Prostate gland (tissue), 2 donors: ENCODE results near the gene COX11.

ENCODE experiments used
- POLR2AphosphoS5 ChIP-seq: sonication (generic); formaldehyde crosslinking; IDR thresholded peaks from one replicate; pipeline ENCODE4 v1.6.1; 2017; ENCODE audit warnings: antibody characterized with exemption
- TF ChIP-seq, protein P1 (sequence below), 4 experiments: fragments of 200-600 bp in 2 of 4; fragments of 450-650 bp in 2 of 4; sonication (generic) in 2 of 4; IDR thresholded peaks; 1 replicate in 3 of 4; 2 replicates in 1 of 4; pipeline ENCODE4 v1.5.1; 2016 to 2019; ENCODE audit warnings: antibody characterized with exemption in 4 of 4, mild to moderate bottlenecking in 2 of 4, moderate library complexity in 2 of 4

DNA sequence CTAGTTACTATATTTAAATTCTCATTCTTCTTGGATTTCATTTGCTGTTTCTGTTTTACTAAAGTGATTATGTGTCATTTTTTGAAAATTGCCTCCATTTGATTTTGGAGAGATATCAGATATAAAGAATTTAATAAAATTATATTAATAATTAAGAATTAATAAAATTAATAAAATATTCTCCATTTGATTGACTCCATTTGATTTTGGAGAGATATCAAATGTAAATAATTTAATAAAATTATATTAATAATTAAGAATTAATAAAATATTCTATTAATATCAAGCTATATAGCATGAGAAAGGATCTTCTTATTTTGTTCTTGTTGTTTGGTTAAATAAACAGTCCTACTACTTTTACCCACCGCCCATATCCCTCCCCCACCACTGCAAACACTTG is 23.1 kb upstream of the COX11 start:
- no peak for TF ChIP-seq POLR2AphosphoS5
- TF ChIP-seq, protein P1, sequence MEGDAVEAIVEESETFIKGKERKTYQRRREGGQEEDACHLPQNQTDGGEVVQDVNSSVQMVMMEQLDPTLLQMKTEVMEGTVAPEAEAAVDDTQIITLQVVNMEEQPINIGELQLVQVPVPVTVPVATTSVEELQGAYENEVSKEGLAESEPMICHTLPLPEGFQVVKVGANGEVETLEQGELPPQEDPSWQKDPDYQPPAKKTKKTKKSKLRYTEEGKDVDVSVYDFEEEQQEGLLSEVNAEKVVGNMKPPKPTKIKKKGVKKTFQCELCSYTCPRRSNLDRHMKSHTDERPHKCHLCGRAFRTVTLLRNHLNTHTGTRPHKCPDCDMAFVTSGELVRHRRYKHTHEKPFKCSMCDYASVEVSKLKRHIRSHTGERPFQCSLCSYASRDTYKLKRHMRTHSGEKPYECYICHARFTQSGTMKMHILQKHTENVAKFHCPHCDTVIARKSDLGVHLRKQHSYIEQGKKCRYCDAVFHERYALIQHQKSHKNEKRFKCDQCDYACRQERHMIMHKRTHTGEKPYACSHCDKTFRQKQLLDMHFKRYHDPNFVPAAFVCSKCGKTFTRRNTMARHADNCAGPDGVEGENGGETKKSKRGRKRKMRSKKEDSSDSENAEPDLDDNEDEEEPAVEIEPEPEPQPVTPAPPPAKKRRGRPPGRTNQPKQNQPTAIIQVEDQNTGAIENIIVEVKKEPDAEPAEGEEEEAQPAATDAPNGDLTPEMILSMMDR (IDR thresholded peaks at IDR 0.05), result no peak
